ENCODE measurements around the gene MRPS18A. TPM values are rescaled to one million over a fixed set of nuclear protein-coding genes. Genes with fewer than 3 reads are reported as not detected.

The MRPS18A gene
- total RNA-seq, 1 donor from 2014 or later: 29.8 TPM

DNA sequence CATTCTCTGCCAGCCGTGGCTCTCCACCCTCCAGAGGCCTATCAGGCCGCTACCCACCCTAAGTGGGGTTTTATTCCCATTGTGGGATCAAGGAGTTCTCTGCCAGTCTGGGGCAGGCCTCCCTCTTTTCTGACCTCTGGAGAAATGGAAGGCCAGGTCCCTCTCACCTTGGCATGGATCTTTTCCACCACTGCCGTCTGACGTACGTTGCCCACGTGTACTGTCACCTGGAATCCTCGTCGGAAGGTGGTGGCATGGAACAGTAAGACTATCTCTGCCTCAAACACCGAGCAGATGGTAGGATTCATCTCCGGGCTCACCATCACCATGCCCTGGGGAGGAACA is 65.8 kb downstream of the MRPS18A start:
- intact Hi-C loops (cut with DNase I): loop anchor here (10.0 kb wide), 1 partner anchor 1837 kb away; the partner anchor contains the start of genes PRICKLE4 and TOMM6
- peaks cover 49 to 70% of the 10 kb centered on the region in 2 donors for H3K36me3 ChIP-seq

More for the DNA sequence above, 65.8 kb downstream of the MRPS18A start:
- H3K4me3 ChIP-seq: no peak overlapping the region
- no peaks in the 10 kb centered on the region for H3K9me3 ChIP-seq
- H3K27me3 ChIP-seq: no peaks in the 10 kb centered on the region
- DNase-seq (ENCODE audit: low spot score in 2 of 2): no peak
- H3K4me1 ChIP-seq: peaks cover 2 to 4% of the 10 kb centered on the region in 2 donors
- no peak overlapping the region for H3K27ac ChIP-seq
- TF ChIP-seq, protein P1, sequence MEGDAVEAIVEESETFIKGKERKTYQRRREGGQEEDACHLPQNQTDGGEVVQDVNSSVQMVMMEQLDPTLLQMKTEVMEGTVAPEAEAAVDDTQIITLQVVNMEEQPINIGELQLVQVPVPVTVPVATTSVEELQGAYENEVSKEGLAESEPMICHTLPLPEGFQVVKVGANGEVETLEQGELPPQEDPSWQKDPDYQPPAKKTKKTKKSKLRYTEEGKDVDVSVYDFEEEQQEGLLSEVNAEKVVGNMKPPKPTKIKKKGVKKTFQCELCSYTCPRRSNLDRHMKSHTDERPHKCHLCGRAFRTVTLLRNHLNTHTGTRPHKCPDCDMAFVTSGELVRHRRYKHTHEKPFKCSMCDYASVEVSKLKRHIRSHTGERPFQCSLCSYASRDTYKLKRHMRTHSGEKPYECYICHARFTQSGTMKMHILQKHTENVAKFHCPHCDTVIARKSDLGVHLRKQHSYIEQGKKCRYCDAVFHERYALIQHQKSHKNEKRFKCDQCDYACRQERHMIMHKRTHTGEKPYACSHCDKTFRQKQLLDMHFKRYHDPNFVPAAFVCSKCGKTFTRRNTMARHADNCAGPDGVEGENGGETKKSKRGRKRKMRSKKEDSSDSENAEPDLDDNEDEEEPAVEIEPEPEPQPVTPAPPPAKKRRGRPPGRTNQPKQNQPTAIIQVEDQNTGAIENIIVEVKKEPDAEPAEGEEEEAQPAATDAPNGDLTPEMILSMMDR (IDR thresholded peaks at IDR 0.05): no peak

Other genes starting within 250 kb of the MRPS18A start
- gene DLK2, start 232.2 kb downstream of the MRPS18A start, total RNA-seq: not detected
- 71.6 TPM for gene TJAP1, start 210.2 kb downstream of the MRPS18A start, total RNA-seq
- gene LRRC73, start 177.4 kb downstream of the MRPS18A start, total RNA-seq: not detected
- gene YIPF3, start 170.9 kb downstream of the MRPS18A start, total RNA-seq: 71.4 TPM
- 51.5 TPM for gene POLR1C, start 170.7 kb downstream of the MRPS18A start, total RNA-seq
- gene XPO5, start 111.8 kb downstream of the MRPS18A start, total RNA-seq: 21.4 TPM
- gene POLH, start 111.6 kb downstream of the MRPS18A start, total RNA-seq: 4.3 TPM
- 30.7 TPM for gene GTPBP2, start 58.5 kb downstream of the MRPS18A start, total RNA-seq
- 15.0 TPM for gene MAD2L1BP, start 52.0 kb downstream of the MRPS18A start, total RNA-seq
- not detected for gene RSPH9, start 42.8 kb downstream of the MRPS18A start, total RNA-seq
- 110 TPM for gene VEGFA, start 82.4 kb upstream of the MRPS18A start, total RNA-seq

Measured in ascending aorta (tissue), 2 donors.